Right lobe of liver (tissue), 4 donors: Measurements from ENCODE around the gene SPPL3.

Experiments
- CTCF ChIP-seq, 4 donors: fragments of 200-600 bp in 3 of 4; fragments of 450-650 bp in 1 of 4; IDR thresholded peaks; one replicate each; pipeline versions ENCODE4 v1.5.1 to v1.8.0; 2016 to 2022; ENCODE audit warnings: antibody characterized with exemption in 4 of 4, mild to moderate bottlenecking in 2 of 4
- POLR2A ChIP-seq: fragments of 450-650 bp; IDR thresholded peaks from one replicate; pipeline ENCODE4 v1.6.1; 2017; ENCODE audit warnings: antibody characterized with exemption, mild to moderate bottlenecking
- donor health status: DM: no; HTN: no; CAD: no.
- donor health status: DM: no; HTN: no; CAD: no.
- donor health status: DM: no; HTN: yes; CAD: no.

GRCh38 chr12:120873226-120873625 lies 30.9 kb downstream of the SPPL3 start:
- no peak for TF ChIP-seq CTCF (IDR thresholded peaks at IDR 0.05)
- no peak for TF ChIP-seq POLR2A
